GM19397 (cell line): Measurements from ENCODE around the gene HSP90AB1.

Experiments used
- ATAC-seq: cut with Tn5 transposase; IDR thresholded peaks from one replicate; pipeline ENCODE4 v1.9.1; 2021; ENCODE audit warnings: mild to moderate bottlenecking, moderate library complexity; ENCODE audit not compliant: unreplicated experiment

Gene HSP90AB1

DNA sequence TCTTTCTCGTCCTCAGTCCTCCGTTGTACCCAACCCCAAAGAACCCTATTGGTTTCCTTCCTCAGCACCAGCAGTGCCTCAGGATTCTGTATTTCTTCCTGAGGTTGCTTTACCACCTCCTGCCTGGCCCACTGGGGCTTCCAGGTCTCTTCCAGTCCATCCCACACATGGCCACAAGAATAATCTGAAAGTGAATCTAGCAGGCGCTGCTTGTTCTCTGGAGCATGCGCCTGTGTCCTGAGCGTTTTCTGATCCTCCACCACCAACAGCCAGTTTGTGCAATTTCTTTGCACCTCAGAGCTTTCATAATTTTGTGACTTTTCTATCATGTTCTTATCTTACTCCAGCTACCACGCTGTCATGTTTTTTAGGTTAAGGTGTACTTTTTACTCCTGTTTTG, 11.6 kb upstream of the HSP90AB1 start:
- ATAC-seq, result no peak

DNA sequence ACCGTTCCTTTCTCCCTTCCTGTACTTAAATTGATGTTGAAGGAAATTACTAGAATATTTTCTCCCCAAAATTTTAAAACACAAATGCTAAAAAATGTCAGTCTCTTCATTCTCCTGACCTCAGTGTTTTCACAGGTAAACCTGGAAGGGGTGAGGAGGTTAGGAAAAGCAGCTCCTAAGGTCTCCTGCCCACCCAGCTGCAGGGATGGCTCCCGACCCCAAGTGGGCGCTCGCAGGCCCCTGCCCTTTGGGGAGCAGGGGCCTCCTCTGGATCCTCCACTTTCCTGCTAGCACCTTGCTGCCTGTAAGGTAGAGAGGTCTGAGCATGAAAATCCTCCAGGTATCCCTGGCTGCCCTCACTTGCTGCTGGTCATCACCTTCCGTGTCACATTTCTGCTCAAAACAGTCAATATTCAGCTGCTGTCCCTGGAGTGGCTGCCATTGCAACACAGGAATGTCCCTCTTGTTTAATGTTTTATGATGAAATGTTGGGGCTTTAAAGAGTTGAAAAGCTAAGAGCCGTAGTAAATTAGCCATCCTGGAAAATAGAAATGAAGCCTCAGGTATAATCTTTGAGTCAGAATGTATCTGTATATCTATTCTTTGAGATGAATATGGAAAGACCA, 10.9 kb upstream of the HSP90AB1 start:
- ATAC-seq, result no peak

DNA sequence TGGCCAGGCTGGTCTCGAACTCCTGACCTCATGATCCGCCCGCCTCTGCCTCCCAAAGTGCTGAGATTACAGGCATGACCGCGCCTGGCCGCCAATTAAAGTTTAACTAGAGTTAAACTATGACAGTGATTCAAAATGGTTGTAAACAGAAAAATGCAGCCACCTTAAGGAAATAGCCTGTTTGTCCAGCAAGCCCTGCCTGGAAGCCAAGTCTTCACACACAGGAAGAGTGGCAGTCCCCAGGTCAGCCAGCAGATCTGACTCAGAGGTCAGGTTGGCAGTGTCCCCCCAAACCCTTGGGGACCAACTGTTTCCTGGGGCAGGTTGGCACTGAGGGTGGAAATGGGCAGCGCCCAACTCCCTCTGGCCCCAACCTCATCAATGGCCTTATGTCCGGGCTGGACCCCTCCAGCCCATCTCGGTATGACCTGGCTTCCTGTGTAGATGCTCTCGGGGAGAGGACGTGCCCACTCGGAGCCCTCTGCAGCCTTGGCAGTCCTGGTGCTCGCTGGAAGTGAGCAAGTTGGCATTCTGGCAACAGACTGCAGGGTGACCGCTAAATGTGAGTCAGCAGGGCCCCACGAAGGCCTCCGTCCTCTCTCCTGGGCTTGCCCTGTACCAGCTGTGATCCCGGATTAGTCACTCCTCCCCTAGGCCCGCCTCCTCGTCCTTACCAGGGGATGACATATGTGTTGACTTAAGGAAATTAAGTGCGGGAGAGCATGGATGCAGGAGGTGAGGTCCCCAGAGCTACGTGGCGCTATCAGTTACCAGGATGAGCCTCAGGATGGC, 9.7 kb upstream of the HSP90AB1 start:
- peak; percentile 29 for ATAC-seq

DNA sequence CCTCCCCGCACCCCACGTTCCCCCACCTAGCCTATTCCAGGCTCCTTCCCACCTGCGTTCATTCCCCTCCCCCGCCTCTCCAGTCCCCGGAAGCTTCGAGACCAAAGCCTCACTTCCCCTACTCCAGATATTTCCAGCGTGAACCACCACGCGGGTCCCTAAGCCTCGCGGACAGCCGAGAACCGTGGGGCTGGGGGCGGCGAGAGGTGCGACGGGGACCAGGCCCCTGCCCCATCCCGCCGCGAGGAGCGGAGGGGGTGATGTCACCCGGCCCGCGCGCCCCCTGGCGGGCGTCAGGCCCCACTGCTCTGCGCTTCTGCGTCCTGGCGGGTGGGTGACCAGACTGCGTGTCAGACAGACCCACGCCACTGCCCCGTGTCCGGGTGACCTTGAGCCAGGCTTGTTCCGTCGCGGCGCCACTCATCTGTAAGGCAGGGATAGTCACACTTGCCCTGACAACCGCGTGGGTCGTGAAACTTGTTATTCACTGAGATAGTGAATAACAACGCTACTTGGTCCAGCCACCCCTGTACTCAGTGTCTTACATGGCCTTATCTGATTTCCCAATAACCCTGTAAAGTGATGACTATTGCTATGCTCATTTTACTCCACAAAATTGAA, 9.0 kb upstream of the HSP90AB1 start:
- ATAC-seq, result peak; percentile 71

DNA sequence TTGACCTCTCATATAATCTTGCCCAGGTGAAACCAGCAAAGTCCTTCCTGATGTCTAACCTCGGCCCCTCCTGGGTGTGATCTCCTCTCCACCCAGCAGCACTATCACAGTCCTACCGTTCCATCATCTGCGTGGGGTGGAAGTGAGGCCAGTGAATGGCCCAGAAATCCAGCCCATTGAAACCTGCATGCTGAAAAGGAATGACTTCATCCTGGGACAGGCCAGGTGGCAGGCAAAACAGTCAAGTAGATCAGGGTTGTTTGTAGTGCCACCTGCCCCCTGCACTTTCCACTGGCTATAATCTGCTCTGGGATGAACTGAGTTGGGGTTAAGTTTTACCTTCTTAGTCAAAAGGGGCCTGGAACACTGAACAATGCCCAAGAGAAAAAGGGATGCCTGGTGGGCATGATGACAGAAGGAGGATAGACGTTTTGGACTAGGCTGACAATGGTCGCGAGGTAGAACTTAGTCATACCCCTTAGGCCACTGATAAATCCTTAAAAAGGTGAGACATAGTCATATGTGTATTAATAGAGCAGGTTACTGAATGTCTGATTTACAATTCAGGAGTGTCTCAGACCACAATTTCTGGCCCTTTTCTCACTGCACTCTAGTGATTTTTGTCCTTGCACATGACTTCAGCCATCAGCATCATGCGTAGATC, 8.1 kb upstream of the HSP90AB1 start:
- no peak for ATAC-seq

DNA sequence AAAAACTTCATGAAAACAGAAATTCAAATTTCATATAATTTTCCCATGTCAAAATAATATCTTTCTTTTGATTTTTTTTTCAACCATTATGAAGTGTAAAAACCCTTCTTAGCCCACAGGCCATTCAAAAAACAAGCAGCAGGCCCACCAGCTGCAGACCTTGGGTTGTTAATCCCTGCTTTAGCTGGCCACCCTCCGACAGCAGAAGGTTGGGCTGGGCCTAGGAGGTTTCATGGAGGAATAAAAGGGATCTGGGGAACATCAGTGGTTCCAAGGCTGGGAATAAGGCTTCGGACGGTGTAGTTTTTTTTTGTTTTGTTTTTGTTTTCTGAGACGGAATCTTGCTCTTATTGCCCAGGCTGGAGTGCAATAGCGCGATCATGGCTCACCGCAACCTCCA, 3.6 kb upstream of the HSP90AB1 start:
- no peak for ATAC-seq

DNA sequence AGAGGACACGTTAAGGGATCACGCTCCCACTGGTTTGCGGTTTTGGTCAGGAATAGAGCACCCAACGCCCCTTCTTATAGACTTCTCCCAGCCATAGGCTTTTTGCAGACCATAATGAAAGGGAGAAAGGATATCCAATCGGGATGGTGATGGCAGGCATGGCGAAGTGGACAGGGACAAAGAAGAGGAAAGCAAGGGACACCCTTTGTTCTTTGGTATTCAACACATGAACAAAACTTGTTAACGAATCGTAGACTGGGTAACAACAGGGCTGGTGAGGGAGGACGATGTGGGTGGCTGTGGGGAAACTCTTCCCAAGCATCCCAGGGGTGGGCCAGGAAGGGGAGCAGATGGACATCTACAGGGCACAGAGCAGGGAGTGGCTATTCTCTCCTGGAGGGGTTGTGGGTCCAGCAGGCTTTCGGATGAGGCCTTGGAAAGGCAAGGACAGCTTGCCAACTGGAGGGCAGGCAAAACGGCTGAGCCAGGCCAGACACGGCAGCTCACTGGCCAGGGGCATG, 1.4 kb upstream of the HSP90AB1 start:
- ATAC-seq, result no peak

DNA sequence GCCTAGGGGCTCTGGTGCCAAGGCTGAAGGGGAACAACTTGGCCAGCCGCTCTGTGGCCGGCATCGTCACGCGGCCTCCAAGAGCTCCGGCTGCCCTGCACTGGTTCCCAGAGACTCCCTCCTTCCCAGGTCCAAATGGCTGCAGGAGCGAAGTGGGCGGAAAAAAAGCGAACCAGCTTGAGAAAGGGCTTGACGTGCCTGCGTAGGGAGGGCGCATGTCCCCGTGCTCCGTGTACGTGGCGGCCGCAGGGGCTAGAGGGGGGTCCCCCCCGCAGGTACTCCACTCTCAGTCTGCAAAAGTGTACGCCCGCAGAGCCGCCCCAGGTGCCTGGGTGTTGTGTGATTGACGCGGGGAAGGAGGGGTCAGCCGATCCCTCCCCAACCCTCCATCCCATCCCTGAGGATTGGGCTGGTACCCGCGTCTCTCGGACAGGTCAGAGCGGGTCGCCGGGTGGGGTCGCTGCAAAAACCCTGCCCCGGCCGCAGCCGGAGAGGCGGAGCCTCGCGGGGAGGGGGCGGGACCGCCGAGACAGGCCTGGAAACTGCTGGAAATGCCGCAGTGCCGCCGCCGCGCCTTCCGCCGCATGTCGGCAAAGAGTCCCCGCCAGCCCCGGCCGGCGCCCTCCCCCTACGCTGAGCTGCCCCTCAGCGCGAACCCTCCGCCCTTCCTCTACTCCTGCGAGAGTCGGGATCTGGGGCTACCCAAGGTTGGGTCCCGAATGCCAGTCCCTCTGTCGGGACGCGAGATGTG, 814 bp upstream of the HSP90AB1 start:
- peak; percentile 53 for ATAC-seq

DNA sequence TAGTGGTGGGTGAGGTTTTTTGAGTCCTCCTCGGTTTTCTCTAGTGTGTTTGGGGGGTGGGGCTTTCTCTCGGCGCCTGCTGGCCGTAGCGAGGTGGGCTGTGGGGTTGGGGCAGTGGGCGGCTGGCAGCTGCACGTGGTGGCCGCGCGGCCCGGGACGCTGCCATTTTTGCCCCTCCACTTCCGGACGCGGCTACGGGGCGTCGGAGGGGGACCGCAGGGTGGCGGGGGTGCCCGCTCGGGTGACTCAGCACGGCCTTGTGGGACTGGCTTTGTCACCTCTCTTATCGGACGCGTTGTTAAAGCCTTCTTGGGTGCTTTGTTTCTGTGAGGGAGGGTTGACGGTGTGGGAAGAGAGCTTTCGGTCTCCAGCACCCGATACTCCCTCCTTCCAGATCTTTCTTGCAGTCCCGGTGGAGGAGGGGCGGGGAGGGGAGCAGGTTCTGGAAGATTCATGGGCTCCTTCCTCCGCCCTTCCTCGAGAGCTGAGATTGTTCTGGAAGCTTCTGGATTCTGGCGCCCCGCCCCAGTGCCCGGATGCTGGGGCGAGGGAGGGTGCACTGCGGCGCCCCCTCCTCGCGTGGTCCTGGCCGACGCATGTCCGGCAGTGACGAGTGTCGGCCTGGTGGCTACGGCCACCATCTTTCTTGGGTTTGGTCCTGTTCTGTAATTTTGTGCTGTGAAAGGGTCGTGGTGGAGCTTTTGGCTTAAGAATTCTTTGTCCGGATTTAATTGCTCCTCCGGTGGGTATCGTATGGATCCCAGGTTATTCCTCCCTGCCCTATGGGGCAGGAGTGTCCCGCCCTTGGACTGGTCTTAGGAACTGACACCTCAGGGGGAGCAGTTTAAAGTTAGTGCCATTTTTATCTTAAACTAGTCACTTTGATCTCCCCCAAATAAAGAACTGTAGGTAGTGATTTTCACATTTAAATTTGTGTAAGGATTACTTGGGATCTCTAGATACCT, 719 bp downstream of the HSP90AB1 start:
- peak; percentile 31 for ATAC-seq

DNA sequence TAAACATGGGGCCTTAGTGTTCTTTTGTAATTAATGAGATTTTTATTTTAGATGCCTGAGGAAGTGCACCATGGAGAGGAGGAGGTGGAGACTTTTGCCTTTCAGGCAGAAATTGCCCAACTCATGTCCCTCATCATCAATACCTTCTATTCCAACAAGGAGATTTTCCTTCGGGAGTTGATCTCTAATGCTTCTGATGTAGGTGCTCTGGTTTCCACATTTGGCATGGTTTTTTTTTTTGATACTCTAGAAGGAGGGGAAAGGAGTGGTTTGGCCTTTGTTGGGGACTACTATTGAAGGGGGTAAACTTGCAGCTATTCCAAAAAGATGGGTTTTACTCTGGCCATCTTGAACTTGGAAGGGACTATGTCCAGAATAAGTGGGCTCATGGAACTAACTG, 1.7 kb downstream of the HSP90AB1 start:
- ATAC-seq, result no peak

DNA sequence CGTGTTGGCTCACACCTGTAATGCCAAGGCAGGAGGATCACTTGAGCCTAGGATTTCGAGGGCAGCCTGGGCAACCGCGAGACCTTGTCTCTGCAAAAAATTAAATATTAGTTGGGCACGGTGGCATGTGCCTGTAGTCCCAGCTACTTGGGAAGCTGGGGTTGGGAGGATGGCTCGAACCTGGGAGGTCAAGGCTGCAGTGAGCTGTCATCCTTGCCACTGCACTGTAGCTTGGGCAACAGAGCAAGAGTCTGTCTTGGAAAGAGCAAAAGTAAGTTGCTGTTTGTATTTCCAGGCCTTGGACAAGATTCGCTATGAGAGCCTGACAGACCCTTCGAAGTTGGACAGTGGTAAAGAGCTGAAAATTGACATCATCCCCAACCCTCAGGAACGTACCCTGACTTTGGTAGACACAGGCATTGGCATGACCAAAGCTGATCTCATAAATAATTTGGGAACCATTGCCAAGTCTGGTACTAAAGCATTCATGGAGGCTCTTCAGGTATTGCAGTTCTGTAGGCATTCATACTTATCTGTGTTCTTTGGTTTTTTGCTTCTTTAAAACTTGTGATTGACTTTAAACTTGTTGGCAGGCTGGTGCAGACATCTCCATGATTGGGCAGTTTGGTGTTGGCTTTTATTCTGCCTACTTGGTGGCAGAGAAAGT, 2.3 kb downstream of the HSP90AB1 start:
- no peak for ATAC-seq

DNA sequence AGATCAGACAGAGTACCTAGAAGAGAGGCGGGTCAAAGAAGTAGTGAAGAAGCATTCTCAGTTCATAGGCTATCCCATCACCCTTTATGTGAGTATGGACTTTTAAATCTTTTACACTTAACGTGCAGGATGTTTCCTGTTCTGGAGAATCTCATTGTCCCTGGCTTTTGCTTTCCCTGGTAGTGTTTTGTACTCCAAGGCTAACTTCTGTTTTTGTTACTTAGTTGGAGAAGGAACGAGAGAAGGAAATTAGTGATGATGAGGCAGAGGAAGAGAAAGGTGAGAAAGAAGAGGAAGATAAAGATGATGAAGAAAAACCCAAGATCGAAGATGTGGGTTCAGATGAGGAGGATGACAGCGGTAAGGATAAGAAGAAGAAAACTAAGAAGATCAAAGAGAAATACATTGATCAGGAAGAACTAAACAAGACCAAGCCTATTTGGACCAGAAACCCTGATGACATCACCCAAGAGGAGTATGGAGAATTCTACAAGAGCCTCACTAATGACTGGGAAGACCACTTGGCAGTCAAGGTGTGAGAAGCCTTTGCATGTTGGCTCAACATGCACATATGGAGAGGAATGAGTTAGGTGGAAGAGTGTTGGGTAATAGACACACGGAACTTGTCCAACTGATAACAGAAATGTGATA, 3.3 kb downstream of the HSP90AB1 start:
- no peak for ATAC-seq

DNA sequence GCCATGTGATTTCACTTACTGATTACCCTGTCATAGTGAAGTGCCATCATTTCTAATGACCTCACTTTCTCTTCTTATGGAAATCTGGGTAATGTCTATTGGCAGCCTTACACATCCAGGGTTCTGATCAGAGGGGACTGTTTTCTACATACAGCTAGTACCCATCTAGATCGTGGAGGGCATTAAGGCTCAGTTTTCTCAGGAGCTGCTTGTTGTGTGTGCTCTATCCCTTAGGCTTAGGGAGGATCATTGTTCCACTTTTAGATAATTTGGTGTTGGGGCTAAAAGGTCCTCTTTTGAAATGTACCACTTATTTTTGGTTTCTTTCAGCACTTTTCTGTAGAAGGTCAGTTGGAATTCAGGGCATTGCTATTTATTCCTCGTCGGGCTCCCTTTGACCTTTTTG, 3.8 kb downstream of the HSP90AB1 start:
- no peak for ATAC-seq

DNA sequence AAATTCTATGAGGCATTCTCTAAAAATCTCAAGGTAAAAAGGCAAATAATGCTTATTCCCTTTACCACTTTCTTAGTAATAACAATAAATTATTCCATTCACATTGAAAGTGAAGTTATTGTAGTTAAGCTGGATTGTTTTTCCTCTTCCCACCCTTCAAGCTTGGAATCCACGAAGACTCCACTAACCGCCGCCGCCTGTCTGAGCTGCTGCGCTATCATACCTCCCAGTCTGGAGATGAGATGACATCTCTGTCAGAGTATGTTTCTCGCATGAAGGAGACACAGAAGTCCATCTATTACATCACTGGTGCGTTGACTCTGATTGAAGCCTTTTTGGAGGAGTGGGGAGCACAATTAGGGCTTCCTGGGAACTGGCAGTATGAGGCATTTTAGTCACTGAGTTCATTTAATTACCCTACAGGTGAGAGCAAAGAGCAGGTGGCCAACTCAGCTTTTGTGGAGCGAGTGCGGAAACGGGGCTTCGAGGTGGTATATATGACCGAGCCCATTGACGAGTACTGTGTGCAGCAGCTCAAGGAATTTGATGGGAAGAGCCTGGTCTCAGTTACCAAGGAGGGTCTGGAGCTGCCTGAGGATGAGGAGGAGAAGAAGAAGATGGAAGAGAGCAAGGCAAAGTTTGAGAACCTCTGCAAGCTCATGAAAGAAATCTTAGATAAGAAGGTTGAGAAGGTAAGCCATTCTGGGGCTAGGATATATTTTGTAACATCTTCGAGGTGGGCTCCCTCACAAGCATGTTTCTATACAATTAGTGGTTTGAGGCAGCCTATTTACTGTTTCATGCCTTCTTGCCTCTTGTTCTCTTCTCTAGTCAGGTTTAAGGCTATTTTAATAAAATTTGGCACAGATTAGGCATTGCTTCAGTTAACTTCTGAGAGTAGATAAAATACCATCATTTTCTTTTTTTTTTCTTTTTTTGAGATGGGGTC, 4.9 kb downstream of the HSP90AB1 start:
- no peak for ATAC-seq

DNA sequence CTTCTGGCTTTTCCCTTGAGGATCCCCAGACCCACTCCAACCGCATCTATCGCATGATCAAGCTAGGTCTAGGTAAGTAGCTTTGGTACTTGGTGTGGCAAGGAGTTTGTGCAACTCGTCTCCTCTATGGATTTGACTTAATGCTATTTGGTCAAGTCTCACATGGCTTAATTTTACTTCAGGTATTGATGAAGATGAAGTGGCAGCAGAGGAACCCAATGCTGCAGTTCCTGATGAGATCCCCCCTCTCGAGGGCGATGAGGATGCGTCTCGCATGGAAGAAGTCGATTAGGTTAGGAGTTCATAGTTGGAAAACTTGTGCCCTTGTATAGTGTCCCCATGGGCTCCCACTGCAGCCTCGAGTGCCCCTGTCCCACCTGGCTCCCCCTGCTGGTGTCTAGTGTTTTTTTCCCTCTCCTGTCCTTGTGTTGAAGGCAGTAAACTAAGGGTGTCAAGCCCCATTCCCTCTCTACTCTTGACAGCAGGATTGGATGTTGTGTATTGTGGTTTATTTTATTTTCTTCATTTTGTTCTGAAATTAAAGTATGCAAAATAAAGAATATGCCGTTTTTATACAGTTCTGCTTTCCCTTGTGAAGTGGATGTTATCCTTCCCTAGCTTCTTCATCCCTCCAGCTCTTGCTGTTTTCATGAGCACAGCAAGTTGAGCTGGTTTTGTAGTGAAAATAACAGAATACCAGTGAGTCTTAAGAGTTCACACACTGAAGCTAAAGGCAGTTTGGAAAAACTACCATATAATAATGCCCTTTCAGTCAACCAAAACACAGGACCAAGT, 6.6 kb downstream of the HSP90AB1 start:
- ATAC-seq, result no peak
